ENCODE results near the gene RAX2.
"Not testable (repeated sequence)": the region's sequence is repeated elsewhere in the genome, so short reads cannot be mapped to it uniquely, and the experiment has no call there.

RAX2 gene

GRCh38 chr19:3775831-3776230, 3.8 kb upstream of the RAX2 start:
- no peak for DNase-seq

GRCh38 chr19:3775374-3775711, 3.3 kb upstream of the RAX2 start:
- no peak for DNase-seq

- DNase-seq, result no peak
Observed at GRCh38 chr19:3774621-3775373, 2.8 kb upstream of the RAX2 start.

GRCh38 chr19:3773814-3774515, 1.9 kb upstream of the RAX2 start:
- DNase-seq, result no peak

GRCh38 chr19:3771000-3771905, 775 bp downstream of the RAX2 start:
- DNase-seq, result no peak

- no peak for DNase-seq
Observed at GRCh38 chr19:3770136-3770999, 1.7 kb downstream of the RAX2 start.

- DNase-seq, result no peak
Observed at GRCh38 chr19:3769494-3769893, 2.5 kb downstream of the RAX2 start.

GRCh38 chr19:3768748-3769099, 3.3 kb downstream of the RAX2 start:
- DNase-seq, result no peak

- no peak for DNase-seq
Observed at GRCh38 chr19:3768015-3768747, 3.8 kb downstream of the RAX2 start.

- no peak for DNase-seq
Observed at GRCh38 chr19:3767050-3767449, 5.0 kb downstream of the RAX2 start.

- no peak for DNase-seq
Observed at GRCh38 chr19:3766520-3766919, 5.5 kb downstream of the RAX2 start.

GRCh38 chr19:3765757-3766156, 6.3 kb downstream of the RAX2 start:
- DNase-seq, result not testable (repeated sequence)

- DNase-seq, result no peak
Observed at GRCh38 chr19:3765121-3765520, 6.9 kb downstream of the RAX2 start.

GRCh38 chr19:3762501-3763459, 9.2 kb downstream of the RAX2 start, which contains the start of gene MRPL54:
TSS of gene MRPL54 (plus strand) at chr19:3762682. CDS start at chr19:3762701, 19 bp downstream.
- peak; percentile 98 for DNase-seq

- DNase-seq, result no peak
Observed at GRCh38 chr19:3762130-3762473, 9.9 kb downstream of the RAX2 start.

- peak; percentile 51 for DNase-seq
Observed at GRCh38 chr19:3761382-3762129, 10.5 kb downstream of the RAX2 start, which contains the start of gene APBA3. TSS of gene APBA3 (minus strand) at chr19:3761692. CDS start at chr19:3760264, 1,428 bp downstream.

- DNase-seq, result no peak
Observed at GRCh38 chr19:3760871-3761361, 11.1 kb downstream of the RAX2 start.

GRCh38 chr19:3759482-3760254, 12.4 kb downstream of the RAX2 start:
- no peak for DNase-seq

- DNase-seq, result not testable (repeated sequence)
Observed at GRCh38 chr19:3758297-3758696, 13.7 kb downstream of the RAX2 start.
